Measurements from ENCODE around the gene DEFB124.
"Not testable (repeated sequence)": the region's sequence is repeated elsewhere in the genome, so short reads cannot be mapped to it uniquely, and the experiment has no call there.

Gene DEFB124

GRCh38 chr20:31474758-31475427 is at the start of gene DEFB124, which contains the start of gene REM1:
TSS of gene DEFB124 (minus strand) at chr20:31475127. CDS start at chr20:31473013, 2,114 bp downstream.
TSS of gene REM1 (plus strand) at chr20:31475288. CDS start at chr20:31476446, 1,158 bp downstream.
- in situ Hi-C loops (cut with MboI; ENCODE audit: low sequenced_read_pairs), result no loop called here

- in situ Hi-C loops (cut with MboI; ENCODE audit: low sequenced_read_pairs), result no loop called here
Observed at GRCh38 chr20:31523361-31524283, 48.7 kb upstream of the DEFB124 start.

GRCh38 chr20:31522731-31523130 is 47.8 kb upstream of the DEFB124 start:
- in situ Hi-C loops (cut with MboI; ENCODE audit: low sequenced_read_pairs), result no loop called here

DNA sequence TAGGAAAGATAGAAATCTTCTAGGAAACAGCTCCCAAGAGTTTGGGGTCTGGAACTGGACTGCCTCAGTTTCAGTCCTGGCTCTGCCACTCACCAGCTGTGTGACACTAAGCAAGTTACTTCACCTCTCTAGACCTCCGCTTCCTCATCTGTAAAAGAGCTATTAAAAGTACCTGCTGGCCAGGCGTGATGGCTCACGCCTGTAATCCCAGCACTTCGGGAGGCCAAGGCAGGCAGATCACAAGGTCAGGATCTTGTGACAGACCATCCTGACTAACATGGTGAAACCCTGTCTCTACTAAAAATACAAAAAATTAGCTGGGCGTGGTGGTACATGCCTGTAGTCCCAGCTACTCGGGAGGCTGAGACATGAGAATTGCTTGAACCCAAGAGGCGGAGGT is 46.3 kb upstream of the DEFB124 start:
- in situ Hi-C loops (cut with MboI; ENCODE audit: low sequenced_read_pairs), result not testable (repeated sequence)

- in situ Hi-C loops (cut with MboI; ENCODE audit: low sequenced_read_pairs), result no loop called here
Observed at GRCh38 chr20:31517373-31517772, 42.4 kb upstream of the DEFB124 start.

DNA sequence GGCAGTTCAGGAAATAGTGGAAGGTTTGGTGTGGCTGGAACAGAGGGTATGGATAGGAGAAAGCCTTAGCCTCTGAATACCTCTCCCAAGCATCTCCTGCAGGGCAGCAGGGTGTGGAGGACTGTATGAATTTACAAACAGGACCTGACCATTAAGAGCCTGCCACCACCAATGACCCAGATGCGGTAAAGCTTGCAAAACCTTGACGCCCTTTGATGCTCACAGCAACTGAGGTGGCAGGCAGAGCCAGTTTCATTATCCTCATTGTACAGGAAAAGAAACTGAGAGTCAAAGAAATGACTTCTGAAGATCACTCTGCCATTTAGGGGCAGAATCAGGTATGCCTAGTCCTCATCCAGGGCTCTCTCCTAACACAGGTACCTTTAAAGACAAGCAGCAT is 41.7 kb upstream of the DEFB124 start:
- in situ Hi-C loops (cut with MboI; ENCODE audit: low sequenced_read_pairs), result no loop called here

GRCh38 chr20:31516166-31516565 is 41.2 kb upstream of the DEFB124 start:
- in situ Hi-C loops (cut with MboI; ENCODE audit: low sequenced_read_pairs), result no loop called here

GRCh38 chr20:31515775-31516107 is 40.8 kb upstream of the DEFB124 start:
- in situ Hi-C loops (cut with MboI; ENCODE audit: low sequenced_read_pairs), result no loop called here

DNA sequence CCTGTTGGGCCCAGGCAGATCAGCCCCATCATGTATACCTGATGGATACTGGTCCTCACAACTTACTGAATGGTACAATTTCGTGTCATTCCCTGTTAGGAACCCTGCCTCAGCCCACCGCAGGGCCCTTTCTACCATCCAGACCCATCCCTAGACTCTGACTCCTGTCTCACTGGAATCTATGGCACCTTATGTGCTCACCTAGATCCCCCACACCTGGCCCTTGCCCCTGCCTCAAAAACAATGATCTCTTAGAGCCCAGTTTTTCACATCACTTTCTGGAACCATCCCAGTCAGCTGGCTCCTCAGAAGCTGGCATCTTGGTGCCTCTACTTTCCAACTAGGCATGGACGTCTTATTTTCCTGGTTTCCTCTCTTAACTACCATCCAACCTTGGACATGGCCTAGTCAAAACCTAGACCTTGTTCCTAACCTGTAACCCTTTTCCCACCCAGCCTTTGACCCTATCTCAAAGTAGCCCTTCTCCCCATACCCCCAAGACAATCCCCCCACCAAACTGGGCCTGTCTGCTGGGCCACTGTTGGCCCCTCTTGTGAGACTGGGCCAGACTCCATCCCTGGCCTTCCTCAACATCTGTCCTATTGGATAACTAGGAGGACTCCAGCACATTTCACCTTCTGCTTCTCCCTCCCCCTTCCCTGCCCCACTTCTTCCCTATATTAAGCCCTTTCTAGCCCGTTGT is 40.3 kb upstream of the DEFB124 start:
- in situ Hi-C loops (cut with MboI; ENCODE audit: low sequenced_read_pairs), result no loop called here

DNA sequence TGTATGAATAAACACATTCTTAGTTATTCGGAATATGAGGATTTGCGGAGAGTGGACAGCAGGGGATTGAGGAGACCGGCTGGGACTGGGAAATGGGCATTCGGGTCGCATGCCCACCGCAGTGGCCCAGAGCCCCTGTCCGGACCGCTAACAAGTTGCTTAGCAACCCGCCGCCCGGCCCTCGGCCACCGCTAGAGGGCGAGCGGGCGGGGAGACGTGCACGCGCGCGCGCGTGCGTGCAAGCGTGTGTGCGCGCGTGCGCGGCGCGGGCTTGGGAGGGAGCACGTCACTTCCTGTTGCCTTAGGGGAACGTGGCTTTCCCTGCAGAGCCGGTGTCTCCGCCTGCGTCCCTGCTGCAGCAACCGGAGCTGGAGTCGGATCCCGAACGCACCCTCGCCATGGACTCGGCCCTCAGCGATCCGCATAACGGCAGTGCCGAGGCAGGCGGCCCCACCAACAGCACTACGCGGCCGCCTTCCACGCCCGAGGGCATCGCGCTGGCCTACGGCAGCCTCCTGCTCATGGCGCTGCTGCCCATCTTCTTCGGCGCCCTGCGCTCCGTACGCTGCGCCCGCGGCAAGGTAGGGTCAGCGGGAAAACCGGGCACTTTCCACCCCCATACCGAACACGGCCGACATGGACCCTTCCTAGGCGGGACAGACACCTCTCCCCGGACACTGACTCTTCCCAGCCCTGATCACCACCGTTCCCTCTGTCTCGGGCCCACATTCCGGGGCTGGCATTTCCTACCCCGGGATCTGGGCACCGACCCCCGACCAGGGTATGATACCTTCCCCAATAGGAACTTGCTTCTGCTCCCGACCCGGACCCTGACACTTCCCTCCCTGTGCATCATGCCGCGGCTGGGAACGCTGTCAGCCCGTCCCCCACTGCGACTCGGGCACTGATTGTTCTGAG is 39.5 kb upstream of the DEFB124 start, which contains the start of gene HM13:
Gene HM13, plus strand, starts transcription at position 289 of the 918 bp plus-strand sequence. Its CDS starts 110 bp downstream, at position 399.
- in situ Hi-C loops (cut with MboI; ENCODE audit: low sequenced_read_pairs), result no loop called here

- in situ Hi-C loops (cut with MboI; ENCODE audit: low sequenced_read_pairs), result no loop called here
Observed at GRCh38 chr20:31508517-31509244, 33.8 kb upstream of the DEFB124 start.

GRCh38 chr20:31505903-31506302 is 31.0 kb upstream of the DEFB124 start:
- in situ Hi-C loops (cut with MboI; ENCODE audit: low sequenced_read_pairs), result no loop called here

DNA sequence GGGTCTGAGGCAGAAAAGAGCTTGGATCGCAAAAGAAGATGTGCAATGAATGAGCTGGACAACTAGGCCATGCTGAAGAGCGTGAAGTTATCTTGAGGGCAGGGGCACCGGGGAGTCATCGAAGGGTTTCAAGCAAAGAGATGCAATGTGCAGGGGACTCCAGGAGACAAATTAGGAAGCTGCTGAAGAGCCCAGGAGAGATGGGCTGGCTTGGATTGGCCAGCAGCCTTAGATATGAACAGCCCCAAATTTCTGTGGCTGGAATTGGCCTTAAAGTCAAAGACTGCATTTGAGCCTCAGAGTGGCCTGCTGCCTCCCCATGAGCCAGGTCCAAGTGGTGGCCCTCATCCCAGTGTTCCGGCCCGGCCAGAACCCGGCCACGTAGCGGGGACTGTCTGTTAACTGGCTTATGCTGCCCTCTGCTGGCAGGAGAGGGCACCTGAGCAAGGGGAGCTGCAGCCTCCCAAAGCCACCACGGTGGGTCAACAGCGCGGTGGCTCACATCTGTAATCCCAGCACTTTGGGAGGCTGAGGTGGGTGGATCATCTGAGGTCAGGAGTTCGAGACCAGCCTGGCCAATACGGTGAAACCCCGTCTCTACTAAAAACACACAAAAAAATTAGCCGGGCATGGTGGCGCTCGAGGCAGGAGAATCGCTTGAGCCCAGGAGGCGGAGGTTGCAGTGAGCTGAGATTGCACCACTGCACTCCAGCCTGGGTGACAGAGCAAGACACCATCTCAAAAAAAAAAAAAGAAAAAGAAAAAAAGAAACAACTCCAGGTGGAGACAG is 28.2 kb upstream of the DEFB124 start:
- in situ Hi-C loops (cut with MboI; ENCODE audit: low sequenced_read_pairs), result not testable (repeated sequence)

- in situ Hi-C loops (cut with MboI; ENCODE audit: low sequenced_read_pairs), result no loop called here
Observed at GRCh38 chr20:31500527-31500926, 25.6 kb upstream of the DEFB124 start.

DNA sequence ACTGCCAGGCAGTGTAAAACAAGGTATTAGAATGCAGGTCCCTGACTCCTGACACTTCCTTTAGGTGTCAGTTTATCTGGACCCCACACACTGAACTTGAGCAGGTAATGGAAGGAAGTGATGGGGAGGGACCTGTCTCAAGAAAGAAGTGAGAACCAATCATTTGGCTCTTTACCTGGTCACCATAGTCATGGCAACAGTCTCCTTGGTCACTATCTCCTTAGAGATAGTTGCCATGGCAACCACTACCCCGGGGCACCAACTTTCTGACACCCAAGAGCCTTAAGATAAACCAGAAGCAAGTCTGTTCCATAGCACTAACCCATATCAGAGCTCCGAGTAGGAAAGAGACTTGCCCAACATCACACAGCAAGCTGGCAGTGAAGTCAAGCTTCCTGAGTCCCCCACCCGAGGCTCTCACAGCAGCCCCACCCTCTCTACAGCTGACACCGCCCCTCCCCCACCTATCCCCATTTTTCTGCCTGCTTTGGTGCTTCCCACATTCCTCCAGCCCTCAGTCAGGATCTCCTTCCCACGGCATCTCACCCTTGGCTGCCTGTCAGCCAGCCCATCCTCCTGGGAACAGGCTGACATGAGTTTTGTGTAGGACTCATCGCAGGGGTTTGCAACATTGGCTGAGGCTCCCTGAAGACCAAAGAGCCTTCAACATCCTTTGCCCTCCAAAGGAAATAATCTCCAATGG is 23.1 kb upstream of the DEFB124 start:
- in situ Hi-C loops (cut with MboI; ENCODE audit: low sequenced_read_pairs), result no loop called here

- in situ Hi-C loops (cut with MboI; ENCODE audit: low sequenced_read_pairs), result no loop called here
Observed at GRCh38 chr20:31496761-31497295, 21.9 kb upstream of the DEFB124 start.

- in situ Hi-C loops (cut with MboI; ENCODE audit: low sequenced_read_pairs), result no loop called here
Observed at GRCh38 chr20:31494131-31494530, 19.2 kb upstream of the DEFB124 start.

- in situ Hi-C loops (cut with MboI; ENCODE audit: low sequenced_read_pairs), result no loop called here
Observed at GRCh38 chr20:31490752-31491151, 15.8 kb upstream of the DEFB124 start.

All from hTERT RPE-1 (cell line).